Osteoblast (primary cell): ENCODE measurements around the gene VLDLR. TPM values are rescaled to one million over a fixed set of nuclear protein-coding genes. Genes with fewer than 3 reads are reported as not detected.

Source experiments
- DNase-seq: peaks from one replicate; pipeline ENCODE4 v3.0.0; 2011; ENCODE audit warnings: low spot score, mixed read lengths; ENCODE audit not compliant: insufficient read length; ENCODE audit errors: missing footprints
- H2AFZ ChIP-seq: 2 replicates; pipeline ENCODE4 v1.6.0; 2011; ENCODE audit warnings: mild to moderate bottlenecking, low read length
- H3K27ac ChIP-seq: 2 replicates; pipeline ENCODE4 v1.5.1; 2011; ENCODE audit warnings: mild to moderate bottlenecking, low read depth, low read length, moderate library complexity
- H3K27me3 ChIP-seq: 2 replicates; pipeline ENCODE4 v1.6.0; 2012; ENCODE audit warnings: mild to moderate bottlenecking, control low read depth, inconsistent platforms, low read length, moderate library complexity; ENCODE audit not compliant: insufficient read depth
- H3K36me3 ChIP-seq: 2 replicates; pipeline ENCODE4 v1.5.1; 2011; ENCODE audit warnings: mild to moderate bottlenecking, low read length, control low read depth, moderate library complexity; ENCODE audit not compliant: insufficient read depth
- H3K4me1 ChIP-seq: 2 replicates; pipeline ENCODE4 v1.5.1; 2011; ENCODE audit warnings: mild to moderate bottlenecking, low read length, control low read depth, moderate library complexity; ENCODE audit not compliant: insufficient read depth
- H3K4me2 ChIP-seq: 2 replicates; pipeline ENCODE4 v1.6.0; 2011; ENCODE audit warnings: mild to moderate bottlenecking, low read length; ENCODE audit not compliant: insufficient read depth
- H3K4me3 ChIP-seq: fragments of 200-600 bp; sonication (generic); 3 replicates; pipeline ENCODE4 v1.5.1; 2012; ENCODE audit warnings: mild to moderate bottlenecking, low read length, inconsistent platforms; ENCODE audit not compliant: insufficient read depth
- H3K79me2 ChIP-seq: 2 replicates; pipeline ENCODE4 v1.6.0; 2012; ENCODE audit warnings: mild to moderate bottlenecking, low read length, control low read depth, inconsistent platforms; ENCODE audit not compliant: insufficient read depth
- H3K9me3 ChIP-seq: 2 replicates; pipeline ENCODE4 v1.5.1; 2011; ENCODE audit warnings: low read depth, low read length, control low read depth
- H4K20me1 ChIP-seq: 2 replicates; pipeline ENCODE4 v1.6.0; 2012; ENCODE audit warnings: mild to moderate bottlenecking, low read length, control low read depth; ENCODE audit not compliant: insufficient read depth
- total RNA-seq: library from RNA; depleted of rRNA; stranded (reverse); fragments of >200 nt; gene quantifications from 2 replicates; pipeline ENCODE4 v1.2.3, GENCODE V29; 2012
- TF ChIP-seq, protein P1 (sequence below): IDR thresholded peaks from 2 replicates; pipeline ENCODE4 v1.5.1; 2011; ENCODE audit warnings: mild to moderate bottlenecking, low read depth, low read length, moderate library complexity; ENCODE audit errors: extremely low read depth

VLDLR gene
- total RNA-seq, 1 donor, result 10.1 TPM

GRCh38 chr9:2675834-2676233 lies 54.2 kb downstream of the VLDLR start:
- Histone ChIP-seq H3K36me3 (no peaks in the 10 kb centered on the region), H3K79me2 (no peaks in the 10 kb centered on the region), H3K27me3 (no peaks in the 10 kb centered on the region), H3K9me3 (no peaks in the 10 kb centered on the region), H3K4me1 (no peaks in the 10 kb centered on the region), H3K4me2 (no peak overlapping the region), H4K20me1 (no peaks in the 10 kb centered on the region), H3K4me3 (no peak overlapping the region), H3K27ac (no peak overlapping the region), H2AFZ (no peak overlapping the region)
- DNase-seq, result no peak
- TF ChIP-seq, protein P1, sequence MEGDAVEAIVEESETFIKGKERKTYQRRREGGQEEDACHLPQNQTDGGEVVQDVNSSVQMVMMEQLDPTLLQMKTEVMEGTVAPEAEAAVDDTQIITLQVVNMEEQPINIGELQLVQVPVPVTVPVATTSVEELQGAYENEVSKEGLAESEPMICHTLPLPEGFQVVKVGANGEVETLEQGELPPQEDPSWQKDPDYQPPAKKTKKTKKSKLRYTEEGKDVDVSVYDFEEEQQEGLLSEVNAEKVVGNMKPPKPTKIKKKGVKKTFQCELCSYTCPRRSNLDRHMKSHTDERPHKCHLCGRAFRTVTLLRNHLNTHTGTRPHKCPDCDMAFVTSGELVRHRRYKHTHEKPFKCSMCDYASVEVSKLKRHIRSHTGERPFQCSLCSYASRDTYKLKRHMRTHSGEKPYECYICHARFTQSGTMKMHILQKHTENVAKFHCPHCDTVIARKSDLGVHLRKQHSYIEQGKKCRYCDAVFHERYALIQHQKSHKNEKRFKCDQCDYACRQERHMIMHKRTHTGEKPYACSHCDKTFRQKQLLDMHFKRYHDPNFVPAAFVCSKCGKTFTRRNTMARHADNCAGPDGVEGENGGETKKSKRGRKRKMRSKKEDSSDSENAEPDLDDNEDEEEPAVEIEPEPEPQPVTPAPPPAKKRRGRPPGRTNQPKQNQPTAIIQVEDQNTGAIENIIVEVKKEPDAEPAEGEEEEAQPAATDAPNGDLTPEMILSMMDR, result no peak

DNA sequence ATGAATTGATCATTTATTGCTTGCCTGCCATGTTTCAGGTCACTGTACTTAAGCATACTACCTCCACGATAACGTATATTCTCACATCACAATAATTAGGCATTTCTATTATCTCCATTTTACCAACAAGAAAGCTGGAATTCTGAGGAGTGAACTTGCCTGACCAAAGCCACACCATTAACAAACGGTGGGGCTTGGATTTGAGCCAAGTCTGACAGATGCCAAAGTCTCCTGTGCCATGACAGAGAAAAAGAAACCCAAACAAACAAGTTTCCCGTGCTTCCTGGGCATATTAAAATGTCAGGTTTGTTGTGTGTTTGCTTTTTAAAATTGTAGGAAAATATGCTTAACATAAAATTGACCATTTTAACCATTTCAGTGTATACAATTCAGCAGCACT lies 54.9 kb downstream of the VLDLR start:
- Histone ChIP-seq H3K27me3 (no peaks in the 10 kb centered on the region), H3K4me2 (no peak overlapping the region), H4K20me1 (no peaks in the 10 kb centered on the region), H3K4me3 (no peak overlapping the region), H3K9me3 (no peaks in the 10 kb centered on the region), H3K4me1 (no peaks in the 10 kb centered on the region), H2AFZ (no peak overlapping the region), H3K36me3 (no peaks in the 10 kb centered on the region), H3K79me2 (no peaks in the 10 kb centered on the region), H3K27ac (no peak overlapping the region)
- no peak for DNase-seq
- TF ChIP-seq, protein P1, result no peak

DNA sequence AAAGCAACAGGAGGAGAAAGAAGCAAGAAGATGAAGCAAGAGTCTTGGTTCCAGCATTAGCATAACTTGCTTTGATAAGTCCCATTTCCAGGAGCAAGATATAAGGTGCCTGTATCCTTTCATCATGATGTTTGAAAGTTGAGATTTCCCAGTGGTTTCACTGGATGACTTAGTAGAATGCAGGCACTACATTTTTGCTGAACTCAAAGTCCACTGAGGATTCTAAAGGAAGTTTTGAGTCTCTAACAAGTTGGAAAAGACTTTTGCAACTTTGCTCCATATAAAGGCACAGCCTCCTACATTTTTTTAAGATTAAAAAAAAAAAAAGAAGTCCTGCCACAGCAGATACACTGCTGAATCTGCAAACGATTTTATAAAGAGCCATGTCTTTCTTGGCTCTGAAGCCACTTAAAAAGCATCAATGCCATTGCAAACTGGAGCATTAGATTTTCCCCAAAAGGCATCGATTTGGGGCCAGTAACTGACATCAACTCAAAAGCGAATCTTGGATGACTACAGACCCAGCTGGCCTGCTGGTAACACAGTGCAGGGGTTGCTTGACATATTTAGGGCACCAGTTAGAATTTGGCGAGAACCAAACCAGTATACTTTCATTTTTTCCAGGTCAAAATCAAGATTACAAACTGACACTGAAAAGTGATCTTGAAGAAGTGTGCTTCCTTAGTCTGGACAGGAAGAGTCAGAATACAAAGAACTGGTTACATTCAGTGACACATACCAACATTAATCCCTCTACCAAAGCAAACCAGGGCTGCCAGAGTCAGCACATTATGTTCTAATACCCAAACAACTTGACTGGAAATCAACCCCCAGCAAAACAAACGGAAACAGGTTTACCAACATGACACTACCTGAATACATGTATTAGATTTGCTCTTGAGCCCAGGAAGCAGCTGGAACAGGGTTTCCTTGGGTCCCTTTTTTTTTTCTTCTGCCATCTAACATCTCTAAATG lies 56.6 kb downstream of the VLDLR start:
- H2AFZ ChIP-seq, result no peak overlapping the region
- no peaks in the 10 kb centered on the region for H3K4me1 ChIP-seq
- no peaks in the 10 kb centered on the region for H3K36me3 ChIP-seq
- DNase-seq, result no peak
- no peaks in the 10 kb centered on the region for H3K9me3 ChIP-seq
- no peaks in the 10 kb centered on the region for H4K20me1 ChIP-seq
- no peak overlapping the region for H3K27ac ChIP-seq
- TF ChIP-seq, protein P1, result no peak
- H3K4me2 ChIP-seq, result no peak overlapping the region
- no peaks in the 10 kb centered on the region for H3K27me3 ChIP-seq
- no peak overlapping the region for H3K4me3 ChIP-seq
- no peaks in the 10 kb centered on the region for H3K79me2 ChIP-seq

GRCh38 chr9:2679011-2679410 lies 57.4 kb downstream of the VLDLR start:
- H3K79me2 ChIP-seq, result no peaks in the 10 kb centered on the region

More at GRCh38 chr9:2679011-2679410, 57.4 kb downstream of the VLDLR start:
- Histone ChIP-seq H3K4me1 (no peaks in the 10 kb centered on the region), H3K9me3 (no peaks in the 10 kb centered on the region), H3K36me3 (no peaks in the 10 kb centered on the region), H3K27me3 (no peaks in the 10 kb centered on the region), H3K4me2 (no peak overlapping the region), H2AFZ (no peak overlapping the region), H3K27ac (no peak overlapping the region), H3K4me3 (no peak overlapping the region), H4K20me1 (no peaks in the 10 kb centered on the region)
- no peak for DNase-seq
- TF ChIP-seq, protein P1, result no peak
